Activated CD8-positive, alpha-beta memory T cell treated with anti-CD3 and anti-CD28 coated beads for 36 hours (primary cell): Measurements from ENCODE around the gene HMCN2. TPM values are rescaled to one million over a fixed set of nuclear protein-coding genes. Genes with fewer than 3 reads are reported as not detected.
"Not testable (repeated sequence)": the region's sequence is repeated elsewhere in the genome, so short reads cannot be mapped to it uniquely, and the experiment has no call there.

Source experiments
- CTCF ChIA-PET: fragments of 350-600 bp; sonication (Branson Sonifier 250); formaldehyde crosslinking; loops from one replicate; lab custom pipeline; 2021; ENCODE audit warnings: antibody characterized with exemption; lab: Charles Lee
- POLR2A ChIA-PET: fragments of 350-600 bp; sonication (Branson Sonifier 250); formaldehyde crosslinking; loops from one replicate; lab custom pipeline; 2021; ENCODE audit warnings: antibody characterized with exemption; lab: Charles Lee
- total RNA-seq, 2 experiments: library from RNA; stranded (reverse); gene quantifications; one replicate each; pipeline ENCODE4 v1.2.3, GENCODE V29; 2021

The HMCN2 gene
- total RNA-seq, 2 experiments from 2014 or later, result not detected

DNA sequence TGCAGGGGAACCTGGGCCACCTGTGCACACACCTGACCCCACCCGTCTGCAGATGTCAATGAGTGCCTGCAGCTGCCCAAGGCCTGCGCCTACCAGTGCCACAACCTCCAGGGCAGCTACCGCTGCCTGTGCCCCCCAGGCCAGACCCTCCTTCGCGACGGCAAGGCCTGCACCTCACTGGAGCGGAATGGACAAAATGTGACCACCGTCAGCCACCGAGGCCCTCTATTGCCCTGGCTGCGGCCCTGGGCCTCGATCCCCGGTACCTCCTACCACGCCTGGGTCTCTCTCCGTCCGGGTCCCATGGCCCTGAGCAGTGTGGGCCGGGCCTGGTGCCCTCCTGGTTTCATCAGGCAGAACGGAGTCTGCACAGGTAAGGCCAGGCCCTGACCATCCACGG is 164.7 kb downstream of the HMCN2 start:
- CTCF ChIA-PET, result no interaction called here
- POLR2A ChIA-PET, result no interaction called here

DNA sequence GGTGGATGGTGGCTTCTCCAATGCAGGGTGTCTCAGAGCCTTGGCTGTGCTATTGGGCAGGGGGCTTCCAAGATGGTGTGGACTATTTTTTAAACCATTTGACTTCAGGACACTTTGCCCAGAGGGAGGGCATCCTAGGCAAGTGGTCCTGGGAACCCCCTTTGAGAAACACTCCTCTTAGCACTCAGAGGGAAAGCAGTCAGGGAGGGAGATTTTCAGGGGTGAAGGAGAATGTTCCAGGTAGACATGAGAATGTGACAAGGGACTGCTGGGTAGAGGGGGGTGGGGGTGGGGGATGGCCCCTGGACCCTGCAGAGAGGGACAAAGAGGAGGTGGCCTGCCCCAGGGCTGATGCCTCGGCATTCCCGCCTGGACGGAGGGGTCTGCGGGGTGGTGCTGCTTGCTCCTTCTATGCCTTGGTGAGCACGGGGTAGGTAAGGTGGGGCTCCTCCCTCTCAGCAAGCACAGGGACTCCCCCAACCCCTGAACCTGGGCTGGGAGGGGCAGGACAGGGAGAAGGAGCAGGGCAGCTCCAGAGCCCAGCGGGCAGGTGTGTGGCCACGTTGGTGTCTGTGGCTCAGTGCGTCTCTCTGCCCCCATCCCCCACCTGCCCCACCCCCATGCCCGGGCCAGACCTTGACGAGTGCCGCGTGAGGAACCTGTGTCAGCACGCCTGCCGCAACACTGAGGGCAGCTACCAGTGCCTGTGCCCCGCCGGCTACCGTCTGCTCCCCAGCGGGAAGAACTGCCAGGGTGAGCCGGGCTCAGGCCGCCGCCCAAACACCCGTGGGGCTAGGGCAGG is 165.4 kb downstream of the HMCN2 start:
- CTCF ChIA-PET, result no interaction called here
- POLR2A ChIA-PET, result no interaction called here

GRCh38 chr9:130431536-130432303 is 166.2 kb downstream of the HMCN2 start:
- CTCF ChIA-PET, result no interaction called here
- POLR2A ChIA-PET, result no interaction called here

DNA sequence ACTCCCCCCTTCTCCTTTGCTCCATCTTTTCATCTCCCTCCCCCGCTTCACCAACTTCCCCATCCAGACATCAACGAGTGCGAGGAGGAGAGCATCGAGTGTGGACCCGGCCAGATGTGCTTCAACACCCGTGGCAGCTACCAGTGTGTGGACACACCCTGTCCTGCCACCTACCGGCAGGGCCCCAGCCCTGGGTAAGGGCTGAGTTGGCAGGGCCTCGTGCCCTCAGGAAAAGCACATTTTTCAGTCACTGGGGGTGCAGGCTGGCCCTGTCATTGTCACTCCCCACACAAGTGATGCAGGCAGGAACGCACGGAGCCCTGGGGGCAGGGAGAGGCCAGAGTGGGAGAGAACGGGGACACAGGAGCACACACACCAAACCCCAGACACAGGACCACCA is 166.8 kb downstream of the HMCN2 start:
- CTCF ChIA-PET, result no interaction called here
- POLR2A ChIA-PET, result no interaction called here

DNA sequence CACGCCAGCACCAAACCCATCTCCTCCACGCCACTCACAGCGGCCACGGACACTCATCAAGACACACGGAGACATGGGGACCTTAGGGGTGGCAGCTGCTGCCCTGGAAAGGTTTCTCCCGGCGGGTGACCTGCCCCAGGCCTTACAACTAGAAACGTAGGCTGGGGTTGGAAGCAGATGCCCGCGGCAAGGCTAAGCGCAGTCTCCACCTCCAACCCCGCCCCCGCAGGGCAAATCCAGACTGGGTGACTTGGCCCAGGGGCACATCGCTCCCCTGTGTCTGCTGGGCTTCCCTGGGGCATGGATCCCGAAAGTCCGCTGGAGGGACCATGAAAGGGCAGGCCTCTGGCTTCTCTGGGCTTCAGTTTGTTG is 167.2 kb downstream of the HMCN2 start:
- POLR2A ChIA-PET, result no interaction called here
- CTCF ChIA-PET, result no interaction called here

- ChIA-PET CTCF (interaction anchor here (1.0 kb wide), 1 partner anchor 15 kb away, joined by 3 read pairs; no protein-coding TSS in a partner anchor), POLR2A (no interaction called here)
Measured at GRCh38 chr9:130433168-130433946, 167.8 kb downstream of the HMCN2 start.

- CTCF ChIA-PET, result interaction anchor here (0.9 to 1.0 kb wide), 2 partner anchors 14 to 16 kb away, joined by 3 read pairs; no protein-coding TSS in a partner anchor
- POLR2A ChIA-PET, result no interaction called here
Measured at GRCh38 chr9:130433947-130434262, 168.3 kb downstream of the HMCN2 start.

DNA sequence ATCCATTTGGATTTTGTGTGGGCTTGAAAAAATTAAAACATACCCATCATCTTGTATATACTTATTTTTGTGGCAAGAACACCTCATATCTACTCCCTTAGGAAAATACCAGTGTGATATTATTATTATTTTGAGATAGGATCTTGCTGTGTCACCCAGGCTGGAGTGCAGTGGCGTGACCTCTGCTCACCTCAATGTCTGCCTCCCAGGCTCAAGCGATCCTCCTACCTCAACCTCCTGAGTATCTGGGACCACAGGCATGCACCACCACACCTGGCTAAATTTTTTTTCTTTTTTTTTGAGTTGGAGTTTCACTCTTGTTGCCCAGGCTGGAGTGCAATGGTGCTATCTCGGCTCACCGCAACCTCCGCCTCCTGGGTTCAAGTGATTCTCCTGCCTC is 169.1 kb downstream of the HMCN2 start:
- POLR2A ChIA-PET, result not testable (repeated sequence)
- CTCF ChIA-PET, result interaction anchor here (0.9 kb wide), 1 partner anchor 15 kb away, joined by 3 read pairs; no protein-coding TSS in a partner anchor

GRCh38 chr9:130437011-130437789 is 171.6 kb downstream of the HMCN2 start:
- ChIA-PET CTCF (interaction anchor here (0.6 kb wide), 1 partner anchor 17 kb away, joined by 3 read pairs; no protein-coding TSS in a partner anchor), POLR2A (interaction anchor here (0.6 kb wide), 1 partner anchor 180 kb away, joined by 6 read pairs; no protein-coding TSS in a partner anchor)

DNA sequence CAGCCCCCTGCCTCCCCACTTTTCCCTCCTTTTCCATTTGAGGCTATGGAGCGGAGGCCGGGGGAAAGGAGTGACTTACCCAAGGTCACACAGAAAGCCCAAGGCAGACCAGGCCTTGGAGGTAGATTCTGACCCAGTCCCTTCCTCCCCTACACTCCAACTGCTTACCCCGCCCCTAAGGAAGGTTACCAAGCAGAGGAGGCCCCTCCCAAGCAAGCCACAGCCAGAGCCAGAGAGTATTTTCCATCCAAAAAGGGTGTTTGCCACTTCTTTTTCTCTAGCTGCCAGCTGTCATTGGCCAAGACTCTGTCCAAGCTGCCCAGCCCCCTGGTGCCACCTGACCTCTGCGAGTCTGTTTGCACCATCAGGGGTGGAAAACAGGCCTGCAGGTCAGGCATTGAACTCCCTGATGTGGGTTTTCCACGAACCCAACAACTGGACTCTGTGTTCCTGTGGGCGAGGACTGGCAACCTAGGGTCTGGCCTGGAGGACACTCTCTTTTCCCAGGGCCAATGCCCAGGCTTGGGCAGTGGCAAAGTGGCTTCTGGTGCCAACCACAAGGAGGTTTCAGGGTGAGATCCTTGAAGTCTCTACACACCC is 172.9 kb downstream of the HMCN2 start:
- CTCF ChIA-PET, result no interaction called here
- POLR2A ChIA-PET, result no interaction called here

DNA sequence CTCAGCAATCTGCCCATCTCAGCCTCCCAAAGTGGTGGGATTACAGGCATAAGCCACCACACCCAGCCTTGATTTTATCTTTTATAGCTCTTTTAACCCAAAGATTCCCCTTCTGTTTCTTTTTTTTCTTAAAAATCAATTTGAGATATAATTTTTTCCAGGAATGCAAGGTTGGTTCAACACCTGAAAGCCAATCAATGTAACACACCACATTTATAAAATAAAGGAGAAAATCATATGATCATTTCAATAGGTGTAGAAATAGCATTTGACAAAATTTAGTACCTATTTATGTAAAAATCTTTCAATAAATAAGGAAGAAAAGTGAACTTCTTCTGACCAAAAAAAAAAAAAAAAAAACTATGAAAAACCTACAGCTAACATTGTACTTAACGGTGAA is 175.5 kb downstream of the HMCN2 start:
- ChIA-PET CTCF (interaction anchor here (0.6 kb wide), 1 partner anchor 128 kb away, joined by 3 read pairs; no protein-coding TSS in a partner anchor), POLR2A (interaction anchor here (0.6 kb wide), 1 partner anchor 368 kb away, joined by 6 read pairs; no protein-coding TSS in a partner anchor)

- POLR2A ChIA-PET, result no interaction called here
- CTCF ChIA-PET, result interaction anchor here (0.7 kb wide), 1 partner anchor 717 kb away, joined by 3 read pairs; no protein-coding TSS in a partner anchor
Measured at GRCh38 chr9:130442746-130443455, 177.3 kb downstream of the HMCN2 start.

GRCh38 chr9:130443456-130443801 is 177.9 kb downstream of the HMCN2 start:
- POLR2A ChIA-PET, result no interaction called here
- CTCF ChIA-PET, result no interaction called here

GRCh38 chr9:130443840-130444492 is 178.4 kb downstream of the HMCN2 start:
- CTCF ChIA-PET, result no interaction called here
- POLR2A ChIA-PET, result no interaction called here

DNA sequence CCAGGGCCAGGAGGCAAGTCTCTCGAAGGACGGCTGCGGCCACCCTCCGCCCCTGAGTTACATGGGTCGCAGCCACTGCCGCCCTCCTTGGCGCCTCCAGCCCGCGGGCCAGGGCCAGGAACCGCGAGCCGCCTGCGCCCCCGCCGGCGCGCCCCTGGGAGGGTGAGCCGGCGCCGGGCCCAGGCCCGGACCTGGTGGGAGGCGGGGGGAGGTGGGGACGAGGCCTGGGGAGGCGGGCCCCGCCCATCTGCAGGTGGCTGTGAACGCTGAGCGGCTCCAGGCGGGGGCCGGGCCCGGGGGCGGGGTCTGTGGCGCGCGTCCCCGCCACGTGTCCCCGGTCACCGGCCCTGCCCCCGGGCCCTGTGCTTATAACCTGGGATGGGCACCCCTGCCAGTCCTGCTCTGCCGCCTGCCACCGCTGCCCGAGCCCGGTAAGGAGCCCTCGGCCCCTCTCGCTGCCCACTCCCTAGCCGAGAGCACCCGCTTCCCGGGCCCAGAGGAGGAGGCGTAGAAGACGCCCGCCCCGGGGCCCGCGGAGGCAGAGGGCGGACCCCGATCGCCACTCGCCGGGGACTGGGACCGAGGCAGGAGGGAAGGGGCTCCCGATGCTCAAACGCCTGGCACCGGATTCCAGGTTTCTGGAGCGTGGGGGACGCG is 179.1 kb downstream of the HMCN2 start, which contains the start of gene ASS1:
ASS1 (plus strand) TSS at position 397 of the 657 bp plus-strand sequence. CDS start 7,268 bp downstream, outside the sequence.
- CTCF ChIA-PET, result no interaction called here
- POLR2A ChIA-PET, result no interaction called here

- ChIA-PET CTCF (interaction anchor here (0.6 kb wide), 1 partner anchor 209 kb away, joined by 3 read pairs; no protein-coding TSS in a partner anchor), POLR2A (no interaction called here)
Measured at GRCh38 chr9:130445268-130445983, 179.9 kb downstream of the HMCN2 start.
